Hepatocyte (in vitro differentiated cells): ENCODE data around the gene CACNA2D4. TPM values are rescaled to one million over a fixed set of nuclear protein-coding genes. Genes with fewer than 3 reads are reported as not detected.

Experiments used
- DNase-seq: peaks from one replicate; pipeline ENCODE4 v3.0.0-alpha.2; 2016; ENCODE audit warnings: low spot score
- H2AFZ ChIP-seq: fragments of 200-600 bp; sonication (generic); 2 replicates; pipeline ENCODE4 v1.6.0; 2016; ENCODE audit warnings: antibody characterized with exemption, mild to moderate bottlenecking
- H3K27ac ChIP-seq: fragments of 200-600 bp; sonication (generic); 2 replicates; pipeline ENCODE4 v1.5.1; 2016; ENCODE audit warnings: mild to moderate bottlenecking
- H3K27me3 ChIP-seq: fragments of 200-600 bp; sonication (generic); 2 replicates; pipeline ENCODE4 v1.6.1; 2016
- H3K36me3 ChIP-seq: fragments of 200-600 bp; sonication (generic); replicated peaks from 2 replicates; pipeline ENCODE4 v1.5.1; 2016; ENCODE audit warnings: low read depth; ENCODE audit not compliant: insufficient read depth
- H3K4me1 ChIP-seq: fragments of 200-600 bp; sonication (generic); 2 replicates; pipeline ENCODE4 v1.5.1; 2016; ENCODE audit warnings: mild to moderate bottlenecking, moderate library complexity; ENCODE audit not compliant: insufficient read depth
- H3K4me2 ChIP-seq: fragments of 200-600 bp; sonication (generic); 2 replicates; pipeline ENCODE4 v1.6.0; 2016
- H3K4me3 ChIP-seq: fragments of 200-600 bp; sonication (generic); 2 replicates; pipeline ENCODE4 v1.5.1; 2016; ENCODE audit warnings: mild to moderate bottlenecking
- H3K79me2 ChIP-seq: fragments of 200-600 bp; sonication (generic); 2 replicates; pipeline ENCODE4 v1.6.0; 2017; ENCODE audit warnings: mild to moderate bottlenecking
- H3K9me2 ChIP-seq: fragments of 200-600 bp; sonication (generic); replicated peaks from 2 replicates; pipeline ENCODE4 v1.6.0; 2017; ENCODE audit warnings: mild to moderate bottlenecking; ENCODE audit not compliant: insufficient read depth
- H3K9me3 ChIP-seq: fragments of 200-600 bp; sonication (generic); 2 replicates; pipeline ENCODE4 v1.5.1; 2016; ENCODE audit warnings: low read depth, mild to moderate bottlenecking
- H4K20me1 ChIP-seq: fragments of 200-600 bp; sonication (generic); 2 replicates; pipeline ENCODE4 v1.6.0; 2016; ENCODE audit warnings: mild to moderate bottlenecking; ENCODE audit not compliant: insufficient read depth, poor library complexity, severe bottlenecking
- EZH2 ChIP-seq: fragments of 200-600 bp; sonication (generic); IDR thresholded peaks from 2 replicates; pipeline ENCODE4 v1.6.1; 2016; ENCODE audit warnings: antibody characterized with exemption, mild to moderate bottlenecking, borderline replicate concordance
- EZH2phosphoT487 ChIP-seq: fragments of 200-600 bp; sonication (generic); IDR thresholded peaks from one replicate; pipeline ENCODE4 v1.6.1; 2018; ENCODE audit warnings: antibody characterized with exemption, mild to moderate bottlenecking, low read depth, moderate library complexity; ENCODE audit not compliant: unreplicated experiment, severe bottlenecking
- WGBS: methylation state at CpG from one replicate; pipeline ENCODE4 v1.1.6; 2016; ENCODE audit warnings: low lambda C conversion rate; ENCODE audit errors: missing lambda C conversion rate; 5-methylcytosine and 5-hydroxymethylcytosine counted together
- polyA plus RNA-seq: library from polyadenylated mRNA; unstranded; fragments of >200 nt; fragmentation: Nextera tagmentation; extraction: Ambion mirVana; gene quantifications from 2 replicates; pipeline ENCODE4 v1.2.1, GENCODE V29; 2016
- total RNA-seq: library from RNA; depleted of rRNA; stranded (reverse); fragments of >200 nt; gene quantifications from 2 replicates; pipeline ENCODE4 v1.2.3, GENCODE V29; 2014
- TF ChIP-seq, protein P1 (sequence below): fragments of 200-600 bp; sonication (generic); IDR thresholded peaks from 2 replicates; pipeline ENCODE4 v1.5.1; 2016; ENCODE audit warnings: antibody characterized with exemption, mild to moderate bottlenecking; ENCODE audit not compliant: poor library complexity

CACNA2D4 gene
- total and polyA plus RNA-seq, 2 experiments from 2014 or later, result 1.3 to 2.1 TPM

- Histone ChIP-seq H3K4me2 (no peak overlapping the region), H3K4me3 (no peak overlapping the region), H3K9me3 (no peaks in the 10 kb centered on the region), H3K4me1 (peaks cover 4% of the 10 kb centered on the region), H3K79me2 (no peaks in the 10 kb centered on the region), H3K9me2 (no peaks in the 10 kb centered on the region), H2AFZ (no peak overlapping the region), H3K27ac (no peak overlapping the region), H4K20me1 (no peaks in the 10 kb centered on the region), H3K27me3 (no peaks in the 10 kb centered on the region), H3K36me3 (no peaks in the 10 kb centered on the region)
- TF ChIP-seq, protein P1, sequence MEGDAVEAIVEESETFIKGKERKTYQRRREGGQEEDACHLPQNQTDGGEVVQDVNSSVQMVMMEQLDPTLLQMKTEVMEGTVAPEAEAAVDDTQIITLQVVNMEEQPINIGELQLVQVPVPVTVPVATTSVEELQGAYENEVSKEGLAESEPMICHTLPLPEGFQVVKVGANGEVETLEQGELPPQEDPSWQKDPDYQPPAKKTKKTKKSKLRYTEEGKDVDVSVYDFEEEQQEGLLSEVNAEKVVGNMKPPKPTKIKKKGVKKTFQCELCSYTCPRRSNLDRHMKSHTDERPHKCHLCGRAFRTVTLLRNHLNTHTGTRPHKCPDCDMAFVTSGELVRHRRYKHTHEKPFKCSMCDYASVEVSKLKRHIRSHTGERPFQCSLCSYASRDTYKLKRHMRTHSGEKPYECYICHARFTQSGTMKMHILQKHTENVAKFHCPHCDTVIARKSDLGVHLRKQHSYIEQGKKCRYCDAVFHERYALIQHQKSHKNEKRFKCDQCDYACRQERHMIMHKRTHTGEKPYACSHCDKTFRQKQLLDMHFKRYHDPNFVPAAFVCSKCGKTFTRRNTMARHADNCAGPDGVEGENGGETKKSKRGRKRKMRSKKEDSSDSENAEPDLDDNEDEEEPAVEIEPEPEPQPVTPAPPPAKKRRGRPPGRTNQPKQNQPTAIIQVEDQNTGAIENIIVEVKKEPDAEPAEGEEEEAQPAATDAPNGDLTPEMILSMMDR, result no peak
- no peak for TF ChIP-seq EZH2phosphoT487
- no peak for TF ChIP-seq EZH2
- DNase-seq, result no peak
- WGBS, result 96% methylated on average over 8 of the region's 9 CpGs
Measured at GRCh38 chr12:1884651-1885050, 33.8 kb downstream of the CACNA2D4 start.

DNA sequence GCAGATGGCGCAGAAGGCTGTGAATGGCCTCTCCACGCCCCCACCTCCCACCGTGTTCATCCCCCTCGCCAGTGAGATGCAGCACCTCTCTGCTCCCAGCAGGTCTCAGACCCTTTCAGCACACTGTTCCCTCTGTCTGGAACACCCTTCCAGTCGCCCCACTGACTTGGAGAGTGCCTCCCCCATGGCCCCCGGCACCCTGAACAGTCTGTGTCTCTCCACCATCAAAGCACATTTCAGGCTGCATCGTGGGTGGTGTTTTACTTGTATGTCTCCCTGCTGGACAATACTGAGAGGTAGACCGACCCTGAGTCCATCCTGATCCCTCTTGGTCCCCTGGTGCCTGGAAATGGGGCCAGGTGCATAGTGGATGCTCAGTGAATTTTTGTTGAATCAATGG, 34.9 kb downstream of the CACNA2D4 start:
- no peak for DNase-seq
- H3K4me3 ChIP-seq, result no peak overlapping the region
- H3K79me2 ChIP-seq, result no peaks in the 10 kb centered on the region
- no peaks in the 10 kb centered on the region for H3K9me2 ChIP-seq
- no peak overlapping the region for H2AFZ ChIP-seq
- no peaks in the 10 kb centered on the region for H3K27me3 ChIP-seq
- no peak overlapping the region for H3K27ac ChIP-seq
- H3K36me3 ChIP-seq, result no peaks in the 10 kb centered on the region
- no peaks in the 10 kb centered on the region for H3K9me3 ChIP-seq
- no peaks in the 10 kb centered on the region for H4K20me1 ChIP-seq
- no peak overlapping the region for H3K4me2 ChIP-seq
- WGBS, result 91% methylated on average over 8 of the region's 8 CpGs
- TF ChIP-seq, protein P1, result no peak
- no peak for TF ChIP-seq EZH2
- no peak for TF ChIP-seq EZH2phosphoT487
- peaks cover 4% of the 10 kb centered on the region for H3K4me1 ChIP-seq

- Histone ChIP-seq H3K9me2 (no peaks in the 10 kb centered on the region), H3K36me3 (no peaks in the 10 kb centered on the region), H3K27me3 (no peaks in the 10 kb centered on the region), H3K79me2 (no peaks in the 10 kb centered on the region), H3K4me1 (peaks cover 4% of the 10 kb centered on the region), H3K27ac (no peak overlapping the region), H2AFZ (no peak overlapping the region), H3K4me3 (no peak overlapping the region), H3K9me3 (no peaks in the 10 kb centered on the region), H4K20me1 (no peaks in the 10 kb centered on the region), H3K4me2 (no peak overlapping the region)
- 94% methylated on average over 19 of the region's 19 CpGs for WGBS
- no peak for DNase-seq
- TF ChIP-seq EZH2, result no peak
- TF ChIP-seq, protein P1, result no peak
- TF ChIP-seq EZH2phosphoT487, result no peak
Measured at GRCh38 chr12:1882850-1883470, 35.5 kb downstream of the CACNA2D4 start.
